Liver (tissue), 9 donors: Measurements from ENCODE around the gene PIK3R6. TPM values are rescaled to one million over a fixed set of nuclear protein-coding genes. Genes with fewer than 3 reads are reported as not detected.

Experiments
- DNase-seq: peaks from one replicate; pipeline ENCODE4 v3.0.0-alpha.2; 2017; ENCODE audit warnings: low spot score
- H3K27ac ChIP-seq, 2 donors: one replicate each; pipeline ENCODE4 v1.7.0; 2013; ENCODE audit warnings: inconsistent platforms in 2 of 2, low read length in 2 of 2, control low read depth in 1 of 2, low read depth in 1 of 2, mild to moderate bottlenecking in 1 of 2
- H3K27me3 ChIP-seq, 4 donors: one replicate each; pipeline versions ENCODE4 v1.6.1 to v1.7.0; 2013; ENCODE audit warnings: low read length in 3 of 4, inconsistent platforms in 1 of 4, mild to moderate bottlenecking in 1 of 4, moderate library complexity in 1 of 4; ENCODE audit not compliant: control insufficient read depth in 4 of 4, insufficient read depth in 4 of 4
- H3K36me3 ChIP-seq, 4 donors: one replicate each; pipeline versions ENCODE4 v1.6.1 to v1.7.0; 2013; ENCODE audit warnings: low read length in 3 of 4, mild to moderate bottlenecking in 3 of 4, low read depth in 1 of 4, moderate library complexity in 1 of 4; ENCODE audit not compliant: control insufficient read depth in 4 of 4, insufficient read depth in 3 of 4
- H3K4me1 ChIP-seq, 4 donors: one replicate each; pipeline versions ENCODE4 v1.6.1 to v1.7.0; 2013; ENCODE audit warnings: low read length in 3 of 4, mild to moderate bottlenecking in 3 of 4, moderate library complexity in 1 of 4; ENCODE audit not compliant: control insufficient read depth in 4 of 4, insufficient read depth in 4 of 4
- H3K4me3 ChIP-seq, 3 donors: one replicate each; pipeline versions ENCODE4 v1.6.1 to v1.7.0; 2013; ENCODE audit warnings: low read length in 3 of 3, control low read depth in 1 of 3, low read depth in 1 of 3, mild to moderate bottlenecking in 1 of 3
- H3K9ac ChIP-seq, 2 donors: one replicate each; pipeline ENCODE4 v1.7.0; 2013; ENCODE audit warnings: low read length in 2 of 2, mild to moderate bottlenecking in 2 of 2, moderate library complexity in 2 of 2, control low read depth in 1 of 2, low read depth in 1 of 2
- H3K9me3 ChIP-seq, 4 donors: one replicate each; pipeline versions ENCODE4 v1.6.1 to v1.7.0; 2013; ENCODE audit warnings: low read length in 3 of 4; ENCODE audit not compliant: control insufficient read depth in 4 of 4
- EGR1 ChIP-seq, 2 donors: IDR thresholded peaks; 2 replicates each; pipeline ENCODE4 v1.6.1; 2016 to 2018; ENCODE audit warnings: antibody characterized with exemption in 2 of 2, low read depth in 2 of 2
- FOXA1 ChIP-seq: IDR thresholded peaks from 2 replicates; pipeline ENCODE4 v1.6.1; 2016; ENCODE audit warnings: antibody characterized with exemption
- FOXA2 ChIP-seq: IDR thresholded peaks from 2 replicates; pipeline ENCODE4 v1.6.1; 2016; ENCODE audit warnings: antibody characterized with exemption
- GABPA ChIP-seq, 2 donors: IDR thresholded peaks in 1 of 2; conservative IDR thresholded peaks in 1 of 2; 2 replicates each; pipeline ENCODE4 v1.6.1; 2016; ENCODE audit warnings: antibody characterized with exemption in 2 of 2, mild to moderate bottlenecking in 1 of 2, moderate library complexity in 1 of 2
- HNF4A ChIP-seq, 2 donors: conservative IDR thresholded peaks; 2 replicates each; pipeline ENCODE4 v1.6.1; 2016; ENCODE audit warnings: antibody characterized with exemption in 2 of 2, mild to moderate bottlenecking in 2 of 2
- HNF4G ChIP-seq: IDR thresholded peaks from 2 replicates; pipeline ENCODE4 v1.6.1; 2016; ENCODE audit warnings: antibody characterized with exemption
- JUND ChIP-seq, 2 donors: IDR thresholded peaks; 2 replicates each; pipeline ENCODE4 v1.6.1; 2016; ENCODE audit warnings: antibody characterized with exemption in 2 of 2
- MAX ChIP-seq: IDR thresholded peaks from 2 replicates; pipeline ENCODE4 v1.6.1; 2016; ENCODE audit warnings: antibody characterized with exemption
- NR2F2 ChIP-seq: IDR thresholded peaks from 2 replicates; pipeline ENCODE4 v1.6.1; 2016; ENCODE audit warnings: antibody characterized with exemption
- RAD21 ChIP-seq, 2 donors: IDR thresholded peaks; 2 replicates each; pipeline ENCODE4 v1.6.1; 2016; ENCODE audit warnings: antibody characterized with exemption in 2 of 2, mild to moderate bottlenecking in 2 of 2
- RXRA ChIP-seq, 2 donors: IDR thresholded peaks; 2 replicates each; pipeline ENCODE4 v1.6.1; 2017 to 2018; ENCODE audit warnings: antibody characterized with exemption in 2 of 2, mild to moderate bottlenecking in 1 of 2
- SP1 ChIP-seq: IDR thresholded peaks from 2 replicates; pipeline ENCODE4 v1.6.1; 2018; ENCODE audit warnings: antibody characterized with exemption, mild to moderate bottlenecking
- TAF1 ChIP-seq: conservative IDR thresholded peaks from 2 replicates; pipeline ENCODE4 v1.6.1; 2016; ENCODE audit warnings: antibody characterized with exemption, mild to moderate bottlenecking
- YY1 ChIP-seq: IDR thresholded peaks from 2 replicates; pipeline ENCODE4 v1.6.1; 2016; ENCODE audit warnings: antibody characterized with exemption, mild to moderate bottlenecking
- WGBS: extraction: QIAGEN DNeasy Blood & Tissue Kit; methylation state at CpG from one replicate; pipeline ENCODE4 v1.1.7; 2013; 5-methylcytosine and 5-hydroxymethylcytosine counted together
- polyA plus RNA-seq, 2 donors: library from polyadenylated mRNA; stranded (reverse) in 1 of 2; unstranded in 1 of 2; fragments of 200-250 nt in 1 of 2; fragments of >200 nt in 1 of 2; fragmentation: Nextera tagmentation in 1 of 2; extraction: Ambion mirVana in 1 of 2; gene quantifications; one replicate each; pipeline versions ENCODE4 v1.2.1 to v1.2.3, GENCODE V29; 2013 to 2015
- total RNA-seq, 2 donors: library from RNA; depleted of rRNA; stranded (reverse); fragments of >200 nt; gene quantifications; one replicate each; pipeline ENCODE4 v1.2.3, GENCODE V29; 2014
- TF ChIP-seq, protein P1 (sequence below): IDR thresholded peaks from 2 replicates; pipeline ENCODE4 v1.6.1; 2016; ENCODE audit warnings: antibody characterized with exemption, mild to moderate bottlenecking
- TF ChIP-seq, protein P2 (sequence below): IDR thresholded peaks from 2 replicates; pipeline ENCODE4 v1.6.1; 2016; ENCODE audit warnings: antibody characterized with exemption
- TF ChIP-seq, protein P3 (sequence below): fragments of 150-350 bp; IDR thresholded peaks from 2 replicates; pipeline ENCODE4 v1.5.1; 2017; ENCODE audit warnings: improper control_type of control experiment, low read depth, low read length; ENCODE audit not compliant: missing input control
- TF ChIP-seq, protein P4 (sequence below): IDR thresholded peaks from 2 replicates; pipeline ENCODE4 v1.6.1; 2016; ENCODE audit warnings: antibody characterized with exemption
- donor health status: healthy.
- donor health status: healthy.
- donor health status: healthy.
- donor health status: healthy.
- donor health status: healthy.

PIK3R6 gene
- total RNA-seq (under 1 TPM; 0.17 to 0.37 TPM), polyA plus RNA-seq (under 1 TPM; 0.15 to 0.18 TPM)

DNA sequence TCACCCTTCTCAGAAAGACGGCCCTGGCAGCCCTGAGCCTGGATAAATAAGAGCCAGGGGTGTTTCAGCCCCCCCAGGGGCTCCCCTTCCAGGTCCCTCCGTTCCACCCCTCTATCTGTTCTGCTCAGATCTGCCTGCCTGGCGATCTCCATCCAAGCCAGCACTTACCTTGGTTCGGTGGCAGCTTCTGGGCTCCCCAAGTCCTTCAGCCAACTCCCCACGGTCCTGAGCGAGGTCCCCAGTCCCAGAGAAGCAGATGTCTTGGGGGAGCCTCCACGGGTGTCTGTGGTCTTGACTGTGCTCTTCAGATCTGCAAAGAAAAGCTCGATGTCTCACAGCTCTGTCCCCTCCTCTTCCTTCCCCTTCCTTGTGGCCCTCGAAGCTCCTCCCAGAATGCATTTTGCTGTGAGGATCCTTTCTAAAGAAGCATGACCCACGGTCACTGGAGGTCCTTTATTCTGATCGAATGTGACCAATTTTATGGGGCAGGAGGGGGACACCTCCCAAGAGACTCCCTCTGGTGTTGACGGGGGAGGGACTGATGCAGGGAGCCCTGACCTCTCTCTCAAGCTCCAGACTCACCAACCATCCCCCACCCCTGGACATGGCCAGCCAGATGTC, at the start of gene PIK3R6:
Gene PIK3R6 (minus strand): TSS at position 314 of the 621 bp plus-strand sequence. CDS start 17,880 bp downstream, outside the sequence.
- Histone ChIP-seq H3K4me3 (peak within 1 kb of the TSS in 1 of 3 donors; percentile 6), H3K36me3 (no peaks in the 10 kb centered on the region), H3K4me1 (no peaks in the 10 kb centered on the region), H3K27me3 (no peaks in the 10 kb centered on the region), H3K9me3 (peaks cover 0 to 2% (median under 1%) of the 10 kb centered on the region in 4 donors), H3K27ac (no peak within 1 kb of the TSS), H3K9ac (no peak within 1 kb of the TSS)
- 55% methylated on average over 12 of the region's 12 CpGs for whole genome bisulfite sequencing
- no peak for DNase-seq
- TF ChIP-seq FOXA1: no peak
- TF ChIP-seq, protein P1, sequence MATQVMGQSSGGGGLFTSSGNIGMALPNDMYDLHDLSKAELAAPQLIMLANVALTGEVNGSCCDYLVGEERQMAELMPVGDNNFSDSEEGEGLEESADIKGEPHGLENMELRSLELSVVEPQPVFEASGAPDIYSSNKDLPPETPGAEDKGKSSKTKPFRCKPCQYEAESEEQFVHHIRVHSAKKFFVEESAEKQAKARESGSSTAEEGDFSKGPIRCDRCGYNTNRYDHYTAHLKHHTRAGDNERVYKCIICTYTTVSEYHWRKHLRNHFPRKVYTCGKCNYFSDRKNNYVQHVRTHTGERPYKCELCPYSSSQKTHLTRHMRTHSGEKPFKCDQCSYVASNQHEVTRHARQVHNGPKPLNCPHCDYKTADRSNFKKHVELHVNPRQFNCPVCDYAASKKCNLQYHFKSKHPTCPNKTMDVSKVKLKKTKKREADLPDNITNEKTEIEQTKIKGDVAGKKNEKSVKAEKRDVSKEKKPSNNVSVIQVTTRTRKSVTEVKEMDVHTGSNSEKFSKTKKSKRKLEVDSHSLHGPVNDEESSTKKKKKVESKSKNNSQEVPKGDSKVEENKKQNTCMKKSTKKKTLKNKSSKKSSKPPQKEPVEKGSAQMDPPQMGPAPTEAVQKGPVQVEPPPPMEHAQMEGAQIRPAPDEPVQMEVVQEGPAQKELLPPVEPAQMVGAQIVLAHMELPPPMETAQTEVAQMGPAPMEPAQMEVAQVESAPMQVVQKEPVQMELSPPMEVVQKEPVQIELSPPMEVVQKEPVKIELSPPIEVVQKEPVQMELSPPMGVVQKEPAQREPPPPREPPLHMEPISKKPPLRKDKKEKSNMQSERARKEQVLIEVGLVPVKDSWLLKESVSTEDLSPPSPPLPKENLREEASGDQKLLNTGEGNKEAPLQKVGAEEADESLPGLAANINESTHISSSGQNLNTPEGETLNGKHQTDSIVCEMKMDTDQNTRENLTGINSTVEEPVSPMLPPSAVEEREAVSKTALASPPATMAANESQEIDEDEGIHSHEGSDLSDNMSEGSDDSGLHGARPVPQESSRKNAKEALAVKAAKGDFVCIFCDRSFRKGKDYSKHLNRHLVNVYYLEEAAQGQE: no peak
- TF ChIP-seq, protein P2, sequence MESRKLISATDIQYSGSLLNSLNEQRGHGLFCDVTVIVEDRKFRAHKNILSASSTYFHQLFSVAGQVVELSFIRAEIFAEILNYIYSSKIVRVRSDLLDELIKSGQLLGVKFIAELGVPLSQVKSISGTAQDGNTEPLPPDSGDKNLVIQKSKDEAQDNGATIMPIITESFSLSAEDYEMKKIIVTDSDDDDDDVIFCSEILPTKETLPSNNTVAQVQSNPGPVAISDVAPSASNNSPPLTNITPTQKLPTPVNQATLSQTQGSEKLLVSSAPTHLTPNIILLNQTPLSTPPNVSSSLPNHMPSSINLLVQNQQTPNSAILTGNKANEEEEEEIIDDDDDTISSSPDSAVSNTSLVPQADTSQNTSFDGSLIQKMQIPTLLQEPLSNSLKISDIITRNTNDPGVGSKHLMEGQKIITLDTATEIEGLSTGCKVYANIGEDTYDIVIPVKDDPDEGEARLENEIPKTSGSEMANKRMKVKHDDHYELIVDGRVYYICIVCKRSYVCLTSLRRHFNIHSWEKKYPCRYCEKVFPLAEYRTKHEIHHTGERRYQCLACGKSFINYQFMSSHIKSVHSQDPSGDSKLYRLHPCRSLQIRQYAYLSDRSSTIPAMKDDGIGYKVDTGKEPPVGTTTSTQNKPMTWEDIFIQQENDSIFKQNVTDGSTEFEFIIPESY: no peak
- TF ChIP-seq RXRA (IDR thresholded peaks at IDR 0.05): no peak
- no peak for TF ChIP-seq HNF4A (conservative IDR thresholded peaks at IDR 0.05)
- no peak for TF ChIP-seq RAD21 (IDR thresholded peaks at IDR 0.05)
- TF ChIP-seq MAX: no peak
- no peak for TF ChIP-seq EGR1 (IDR thresholded peaks at IDR 0.05; ENCODE audit: low read depth in 2 of 2)
- TF ChIP-seq GABPA (IDR thresholded peaks at IDR 0.05 in 1 of 2, conservative IDR thresholded peaks at IDR 0.05 in 1 of 2): no peak
- TF ChIP-seq JUND (IDR thresholded peaks at IDR 0.05): no peak
- no peak for TF ChIP-seq SP1
- no peak for TF ChIP-seq YY1
- TF ChIP-seq, protein P3, sequence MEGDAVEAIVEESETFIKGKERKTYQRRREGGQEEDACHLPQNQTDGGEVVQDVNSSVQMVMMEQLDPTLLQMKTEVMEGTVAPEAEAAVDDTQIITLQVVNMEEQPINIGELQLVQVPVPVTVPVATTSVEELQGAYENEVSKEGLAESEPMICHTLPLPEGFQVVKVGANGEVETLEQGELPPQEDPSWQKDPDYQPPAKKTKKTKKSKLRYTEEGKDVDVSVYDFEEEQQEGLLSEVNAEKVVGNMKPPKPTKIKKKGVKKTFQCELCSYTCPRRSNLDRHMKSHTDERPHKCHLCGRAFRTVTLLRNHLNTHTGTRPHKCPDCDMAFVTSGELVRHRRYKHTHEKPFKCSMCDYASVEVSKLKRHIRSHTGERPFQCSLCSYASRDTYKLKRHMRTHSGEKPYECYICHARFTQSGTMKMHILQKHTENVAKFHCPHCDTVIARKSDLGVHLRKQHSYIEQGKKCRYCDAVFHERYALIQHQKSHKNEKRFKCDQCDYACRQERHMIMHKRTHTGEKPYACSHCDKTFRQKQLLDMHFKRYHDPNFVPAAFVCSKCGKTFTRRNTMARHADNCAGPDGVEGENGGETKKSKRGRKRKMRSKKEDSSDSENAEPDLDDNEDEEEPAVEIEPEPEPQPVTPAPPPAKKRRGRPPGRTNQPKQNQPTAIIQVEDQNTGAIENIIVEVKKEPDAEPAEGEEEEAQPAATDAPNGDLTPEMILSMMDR: no peak
- no peak for TF ChIP-seq HNF4G
- no peak for TF ChIP-seq NR2F2

DNA sequence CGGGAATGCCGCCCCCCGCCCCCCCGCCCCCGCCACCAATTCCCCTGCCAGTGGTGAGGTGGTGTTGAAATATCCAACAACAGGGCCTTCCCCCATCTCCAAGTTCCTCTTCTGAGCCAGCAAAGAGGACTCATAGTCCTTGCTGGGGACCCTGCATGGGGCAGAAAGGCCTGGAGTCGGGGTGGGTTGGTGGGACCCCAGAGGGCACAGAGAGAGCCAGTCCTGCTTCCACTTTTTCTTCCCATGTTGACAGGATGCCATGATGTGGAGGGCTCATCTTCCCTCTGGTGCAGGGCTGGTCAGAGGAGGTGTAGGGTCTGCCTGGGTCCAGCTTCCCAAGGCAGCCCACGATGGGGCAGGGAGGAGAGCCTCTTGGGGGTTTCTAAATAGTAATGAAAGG, 49.0 kb upstream of the PIK3R6 start:
- Histone ChIP-seq H3K27ac (no peak overlapping the region), H3K9me3 (peaks cover 0 to 7% (median 2%) of the 10 kb centered on the region in 4 donors), H3K4me3 (no peak overlapping the region), H3K36me3 (no peaks in the 10 kb centered on the region), H3K27me3 (no peaks in the 10 kb centered on the region), H3K4me1 (no peaks in the 10 kb centered on the region), H3K9ac (no peak overlapping the region)
- no peak for DNase-seq
- WGBS: 87% methylated on average over 7 of the region's 7 CpGs
- TF ChIP-seq YY1: no peak
- TF ChIP-seq HNF4G: no peak
- TF ChIP-seq HNF4A (conservative IDR thresholded peaks at IDR 0.05): no peak
- TF ChIP-seq GABPA (IDR thresholded peaks at IDR 0.05 in 1 of 2, conservative IDR thresholded peaks at IDR 0.05 in 1 of 2): no peak
- no peak for TF ChIP-seq FOXA2
- TF ChIP-seq JUND (IDR thresholded peaks at IDR 0.05): no peak
- no peak for TF ChIP-seq EGR1 (IDR thresholded peaks at IDR 0.05; ENCODE audit: low read depth in 2 of 2)
- TF ChIP-seq, protein P1: no peak
- TF ChIP-seq MAX: no peak
- TF ChIP-seq RAD21 (IDR thresholded peaks at IDR 0.05): no peak
- TF ChIP-seq FOXA1: no peak
- no peak for TF ChIP-seq TAF1
- TF ChIP-seq, protein P4, sequence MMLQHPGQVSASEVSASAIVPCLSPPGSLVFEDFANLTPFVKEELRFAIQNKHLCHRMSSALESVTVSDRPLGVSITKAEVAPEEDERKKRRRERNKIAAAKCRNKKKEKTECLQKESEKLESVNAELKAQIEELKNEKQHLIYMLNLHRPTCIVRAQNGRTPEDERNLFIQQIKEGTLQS: no peak
- TF ChIP-seq SP1: no peak
